Stomach (tissue), 9 donors: ENCODE results near the gene VDAC2. TPM values are rescaled to one million over a fixed set of nuclear protein-coding genes. Genes with fewer than 3 reads are reported as not detected.

Experiments used
- DNase-seq, 2 donors: peaks; one replicate each; pipeline versions ENCODE4 v3.0.0 to v3.0.0-alpha.2; 2013 to 2019
- H3K27ac ChIP-seq, 5 donors: fragments of 200-600 bp in 4 of 5; sonication (generic) in 4 of 5; one replicate each; pipeline ENCODE4 v1.5.1; 2013 to 2019; ENCODE audit warnings: mild to moderate bottlenecking in 1 of 5, moderate library complexity in 1 of 5
- H3K27me3 ChIP-seq, 3 donors: fragments of 200-600 bp; sonication (generic); one replicate each; pipeline ENCODE4 v1.5.1; 2017 to 2019; ENCODE audit warnings: mixed run types in 1 of 3
- H3K36me3 ChIP-seq, 4 donors: fragments of 200-600 bp; sonication (generic); 1 replicate in 3 of 4; 2 replicates in 1 of 4; pipeline ENCODE4 v1.5.1; 2016 to 2019
- H3K4me1 ChIP-seq, 4 donors: fragments of 200-600 bp; sonication (generic); one replicate each; pipeline ENCODE4 v1.5.1; 2016 to 2019
- H3K4me3 ChIP-seq, 4 donors: fragments of 200-600 bp; sonication (generic) in 3 of 4; one replicate each; pipeline ENCODE4 v1.5.1; 2016 to 2019; ENCODE audit warnings: mild to moderate bottlenecking in 1 of 4
- H3K9me3 ChIP-seq, 4 donors: fragments of 200-600 bp; sonication (generic); one replicate each; pipeline ENCODE4 v1.5.1; 2016 to 2019
- CTCF ChIP-seq, 7 experiments: fragments of 450-650 bp in 4 of 7; fragments of 200-600 bp in 3 of 7; sonication (generic) in 3 of 7; IDR thresholded peaks; one replicate each; pipeline ENCODE4 v1.5.1; 2016 to 2019; ENCODE audit warnings: antibody characterized with exemption in 7 of 7, control low read depth in 2 of 7, mild to moderate bottlenecking in 1 of 7
- EP300 ChIP-seq: sonication (generic); formaldehyde crosslinking; IDR thresholded peaks from one replicate; pipeline ENCODE4 v1.6.1; 2017; ENCODE audit warnings: antibody characterized with exemption
- POLR2A ChIP-seq, 4 donors: fragments of 450-650 bp; IDR thresholded peaks; one replicate each; pipeline ENCODE4 v1.6.1; 2016; ENCODE audit warnings: antibody characterized with exemption in 4 of 4, control low read depth in 2 of 4, mild to moderate bottlenecking in 1 of 4, moderate library complexity in 1 of 4
- POLR2AphosphoS5 ChIP-seq, 3 donors: sonication (generic); formaldehyde crosslinking; IDR thresholded peaks; one replicate each; pipeline ENCODE4 v1.6.1; 2016; ENCODE audit warnings: antibody characterized with exemption in 3 of 3
- WGBS, 5 donors: extraction: QIAGEN DNeasy Blood & Tissue Kit in 3 of 5; methylation state at CpG; one replicate each; pipeline versions ENCODE4 v1.1.5 to v1.1.7; 2013 to 2018; 5-methylcytosine and 5-hydroxymethylcytosine counted together
- intact Hi-C: fragments of 100-400 bp; cut with DNase I; formaldehyde crosslinking; loops from one replicate; pipeline ENCODE4 v1.15.1; 2023; ENCODE audit warnings: low total_unique reads
- polyA plus RNA-seq, 3 donors: library from polyadenylated mRNA; stranded (reverse); fragments of 200-250 nt; gene quantifications; one replicate each; pipeline ENCODE4 v1.2.3, GENCODE V29; 2013
- total RNA-seq, 5 donors: library from RNA; depleted of rRNA; stranded (reverse); fragments of >200 nt; gene quantifications; one replicate each; pipeline versions ENCODE4 v1.1.0 to v1.2.3, GENCODE V29; 2014 to 2016
- donor health status: healthy with polysubstance abuse.
- donor health status: Bipolar disorder and iron deficiency.
- donor health status: healthy.

Gene VDAC2
- total and polyA plus RNA-seq, 8 donors = 44.3 to 202 (median 144) TPM

DNA sequence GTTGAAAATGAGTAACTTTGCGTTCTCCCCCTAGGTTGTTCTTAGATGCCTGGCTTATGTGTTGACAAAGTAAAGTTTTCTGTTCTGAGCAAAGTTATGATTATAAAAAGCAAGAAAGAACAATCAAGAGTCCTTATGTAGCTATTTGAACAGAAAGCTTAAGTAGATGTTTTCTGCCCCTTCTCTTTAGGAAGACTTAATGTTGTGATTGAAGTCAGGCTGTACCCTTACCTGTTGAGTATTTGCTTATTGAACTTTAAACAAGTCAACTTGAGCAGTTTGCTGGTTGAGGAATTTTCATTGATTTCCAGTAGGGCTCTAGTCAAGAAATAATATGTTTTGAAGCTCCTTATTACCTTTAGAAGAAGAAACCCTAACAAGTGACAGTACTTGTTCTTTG is 33.9 kb upstream of the VDAC2 start:
- Histone ChIP-seq H3K36me3 (peaks cover 13 to 63% (median 42%) of the 10 kb centered on the region in 4 donors), H3K27me3 (no peaks in the 10 kb centered on the region), H3K4me1 (peaks cover 0 to 14% (median 0%) of the 10 kb centered on the region in 4 donors), H3K27ac (no peak overlapping the region), H3K4me3 (no peak overlapping the region), H3K9me3 (no peaks in the 10 kb centered on the region)
- DNase-seq = no peak
- TF ChIP-seq EP300 (no peak), POLR2AphosphoS5 (IDR thresholded peaks at IDR 0.05) (no peak), CTCF (IDR thresholded peaks at IDR 0.05) (no peak), POLR2A (IDR thresholded peaks at IDR 0.05) (no peak)
- intact Hi-C loops = no loop called here
- 97 to 100% (median 100%) methylated on average over 1 of the region's 1 CpG for WGBS, 5 donors

- no peak overlapping the region for H3K27ac ChIP-seq
- peaks cover 0 to 14% (median 0%) of the 10 kb centered on the region in 4 donors for H3K4me1 ChIP-seq
- TF ChIP-seq POLR2AphosphoS5 (IDR thresholded peaks at IDR 0.05) (no peak), CTCF (IDR thresholded peaks at IDR 0.05) (no peak), EP300 (no peak), POLR2A (IDR thresholded peaks at IDR 0.05) (no peak)
- H3K36me3 ChIP-seq = peaks cover 9 to 48% (median 42%) of the 10 kb centered on the region in 4 donors
- 83 to 96% (median 95%) methylated on average over 1 of the region's 1 CpG for WGBS, 5 donors
- no peaks in the 10 kb centered on the region for H3K9me3 ChIP-seq
- intact Hi-C loops = no loop called here
- no peak overlapping the region for H3K4me3 ChIP-seq
- no peak for DNase-seq
- no peaks in the 10 kb centered on the region for H3K27me3 ChIP-seq
Measured at GRCh38 chr10:75179657-75180177, 30.9 kb upstream of the VDAC2 start.

GRCh38 chr10:75180592-75180991 is 30.0 kb upstream of the VDAC2 start:
- H3K9me3 ChIP-seq = no peaks in the 10 kb centered on the region
- no peak for DNase-seq
- peaks cover 9 to 42% (median 39%) of the 10 kb centered on the region in 4 donors for H3K36me3 ChIP-seq
- no peaks in the 10 kb centered on the region for H3K27me3 ChIP-seq
- H3K4me1 ChIP-seq = peaks cover 0 to 14% (median 0%) of the 10 kb centered on the region in 4 donors
- no peak overlapping the region for H3K27ac ChIP-seq
- intact Hi-C loops = no loop called here
- WGBS, 5 donors = 78 to 98% (median 88%) methylated on average over 2 of the region's 2 CpGs
- no peak for TF ChIP-seq POLR2AphosphoS5 (IDR thresholded peaks at IDR 0.05)
- TF ChIP-seq POLR2A (IDR thresholded peaks at IDR 0.05) = no peak
- TF ChIP-seq EP300 = no peak
- no peak for TF ChIP-seq CTCF (IDR thresholded peaks at IDR 0.05)
- H3K4me3 ChIP-seq = no peak overlapping the region

- Histone ChIP-seq H3K27me3 (no peaks in the 10 kb centered on the region), H3K9me3 (no peaks in the 10 kb centered on the region), H3K27ac (no peak overlapping the region), H3K36me3 (peaks cover 9 to 38% (median 34%) of the 10 kb centered on the region in 4 donors), H3K4me1 (peaks cover 0 to 14% (median under 1%) of the 10 kb centered on the region in 4 donors), H3K4me3 (no peak overlapping the region)
- TF ChIP-seq EP300 (no peak), CTCF (IDR thresholded peaks at IDR 0.05) (no peak), POLR2AphosphoS5 (IDR thresholded peaks at IDR 0.05) (no peak), POLR2A (IDR thresholded peaks at IDR 0.05) (no peak)
- intact Hi-C loops = no loop called here
- 84 to 91% (median 86%) methylated on average over 1 of the region's 1 CpG for WGBS, 5 donors
- no peak for DNase-seq
Measured at GRCh38 chr10:75181073-75181472, 29.5 kb upstream of the VDAC2 start.
